ENCODE measurements around the gene GFRA1. TPM values are rescaled to one million over a fixed set of nuclear protein-coding genes. Genes with fewer than 3 reads are reported as not detected.
A peak's percentile ranks its signal among the peaks of the same experiment; 100 is the strongest.

The GFRA1 gene
- total RNA-seq, 1 experiment from 2014 or later: 24.3 TPM

GRCh38 chr10:116027355-116027754, 245.7 kb downstream of the GFRA1 start:
- DNase-seq: no peak
- Histone ChIP-seq H3K9me3 (replicated peaks) (no peaks in the 10 kb centered on the region), H3K36me3 (no peaks in the 10 kb centered on the region), H3K27ac (no peak overlapping the region), H3K4me3 (no peak overlapping the region), H3K27me3 (no peaks in the 10 kb centered on the region), H3K4me1 (no peaks in the 10 kb centered on the region)

- Histone ChIP-seq H3K4me1 (no peaks in the 10 kb centered on the region), H3K36me3 (no peaks in the 10 kb centered on the region), H3K4me3 (no peak overlapping the region), H3K27me3 (no peaks in the 10 kb centered on the region), H3K27ac (no peak overlapping the region), H3K9me3 (replicated peaks) (no peaks in the 10 kb centered on the region; the same call in 1 of the 2 replicates)
- no peak for DNase-seq
Measured at GRCh38 chr10:116026725-116027124, 246.3 kb downstream of the GFRA1 start.

GRCh38 chr10:116026315-116026714, 246.7 kb downstream of the GFRA1 start:
- Histone ChIP-seq H3K4me1 (no peaks in the 10 kb centered on the region), H3K4me3 (no peak overlapping the region), H3K27me3 (no peaks in the 10 kb centered on the region), H3K36me3 (no peaks in the 10 kb centered on the region), H3K9me3 (replicated peaks) (no peaks in the 10 kb centered on the region; the same call in 1 of the 2 replicates), H3K27ac (no peak overlapping the region)
- peak in 1 of 2 experiments; percentile 21 for DNase-seq

DNA sequence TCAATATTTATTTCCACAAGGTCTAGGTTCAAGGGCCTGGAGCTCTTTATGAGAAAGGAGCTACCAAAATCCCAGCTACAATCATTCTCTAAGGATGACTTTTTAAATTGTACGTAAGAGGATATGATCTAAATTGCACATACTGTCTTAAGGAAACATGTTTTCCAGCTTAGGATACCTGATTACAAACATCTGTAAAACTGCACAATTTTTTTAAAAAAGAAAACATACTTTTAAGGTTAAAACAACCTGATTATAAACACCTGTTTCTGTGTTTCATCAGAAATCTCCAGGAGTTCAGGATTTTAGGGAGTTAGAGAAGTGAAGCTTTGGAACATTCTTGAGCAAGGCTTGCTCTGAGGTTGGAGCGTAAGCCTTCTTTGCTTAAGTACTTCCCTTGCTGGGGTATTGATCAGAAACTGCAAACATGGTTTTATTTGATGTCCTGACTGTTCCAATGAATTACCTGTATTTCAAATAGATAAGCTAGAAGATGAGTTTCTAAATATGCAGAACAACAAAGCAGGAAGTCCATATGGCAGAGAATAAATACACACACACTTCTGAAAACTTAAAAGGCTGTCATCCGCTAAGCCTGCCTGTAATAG, 248.6 kb downstream of the GFRA1 start:
- H3K36me3 ChIP-seq: no peaks in the 10 kb centered on the region
- H3K4me1 ChIP-seq: no peaks in the 10 kb centered on the region
- peaks cover 2% of the 10 kb centered on the region; the same call in 1 of the 2 replicates for H3K9me3 ChIP-seq (replicated peaks)
- H3K27ac ChIP-seq: no peak overlapping the region
- no peak for DNase-seq
- no peak overlapping the region for H3K4me3 ChIP-seq
- no peaks in the 10 kb centered on the region for H3K27me3 ChIP-seq

DNA sequence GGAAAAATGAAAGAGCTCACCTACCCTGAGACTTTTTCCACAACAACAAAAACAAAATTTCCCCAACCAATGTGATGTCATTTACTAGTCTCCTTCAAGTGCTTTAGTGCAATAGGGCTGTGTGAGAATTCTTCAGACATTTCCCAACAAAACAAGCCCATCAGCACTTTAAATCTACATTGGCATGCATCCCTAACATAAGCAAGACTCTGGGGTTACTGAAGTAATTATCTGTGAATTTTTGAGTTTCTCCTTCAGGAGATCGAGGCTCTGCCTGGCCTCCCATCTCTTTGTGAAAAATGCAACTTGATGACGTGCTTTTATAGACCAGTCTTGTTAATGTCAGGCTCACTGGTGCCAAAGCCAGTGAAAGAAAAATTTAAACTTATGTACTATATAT, 255.6 kb downstream of the GFRA1 start:
- no peaks in the 10 kb centered on the region for H3K27me3 ChIP-seq
- H3K4me3 ChIP-seq: no peak overlapping the region
- H3K36me3 ChIP-seq: no peaks in the 10 kb centered on the region
- no peak overlapping the region for H3K27ac ChIP-seq
- H3K4me1 ChIP-seq: peaks cover 12% of the 10 kb centered on the region
- peaks cover 2% of the 10 kb centered on the region; the same call in 1 of the 2 replicates for H3K9me3 ChIP-seq (replicated peaks)
- no peak for DNase-seq

DNA sequence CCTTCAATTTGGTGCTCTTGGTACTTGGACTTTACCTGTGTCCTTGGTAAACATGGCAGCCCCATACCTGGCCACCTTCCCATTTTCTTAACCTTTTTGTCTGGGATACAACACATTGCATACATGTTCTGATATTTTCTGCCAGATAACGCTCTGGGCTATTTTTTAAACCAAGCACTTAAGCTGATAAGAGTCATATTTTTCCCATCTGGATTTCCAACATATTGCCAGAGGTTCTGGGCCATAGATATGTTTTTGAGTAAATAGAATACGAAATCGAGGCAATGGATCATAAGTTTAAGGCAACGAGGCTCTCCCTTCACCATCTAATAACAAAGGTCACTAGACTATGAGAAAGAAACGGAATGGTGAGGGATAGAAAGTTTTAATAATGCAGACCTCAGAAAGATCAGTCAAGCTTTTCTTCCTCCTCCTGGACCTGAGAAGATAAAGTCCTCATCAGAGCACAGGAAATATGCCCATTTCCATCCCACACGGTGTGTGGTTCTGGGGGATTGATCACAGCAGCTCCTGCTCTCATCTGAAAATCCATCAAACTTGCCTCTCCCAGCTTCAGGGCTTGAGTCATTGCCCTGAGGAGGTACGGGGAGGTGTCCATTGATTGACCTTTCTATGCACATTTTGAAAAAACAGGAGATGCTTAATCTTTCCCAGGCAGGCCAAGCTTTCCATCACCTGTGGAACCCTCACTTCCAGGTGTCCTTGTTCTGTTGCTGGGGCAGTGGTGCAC, 257.2 kb downstream of the GFRA1 start:
- Histone ChIP-seq H3K4me1 (peaks cover 12% of the 10 kb centered on the region), H3K27ac (no peak overlapping the region), H3K27me3 (no peaks in the 10 kb centered on the region), H3K36me3 (no peaks in the 10 kb centered on the region), H3K4me3 (no peak overlapping the region), H3K9me3 (replicated peaks) (0 out of 2 replicates have a peak, but pooled peaks cover under 1% of the 10 kb centered on the region)
- DNase-seq: no peak

- H3K27me3 ChIP-seq: no peaks in the 10 kb centered on the region
- DNase-seq: peak; percentile 13 to 48
Measured at GRCh38 chr10:116014871-116015582, 258.0 kb downstream of the GFRA1 start.

DNA sequence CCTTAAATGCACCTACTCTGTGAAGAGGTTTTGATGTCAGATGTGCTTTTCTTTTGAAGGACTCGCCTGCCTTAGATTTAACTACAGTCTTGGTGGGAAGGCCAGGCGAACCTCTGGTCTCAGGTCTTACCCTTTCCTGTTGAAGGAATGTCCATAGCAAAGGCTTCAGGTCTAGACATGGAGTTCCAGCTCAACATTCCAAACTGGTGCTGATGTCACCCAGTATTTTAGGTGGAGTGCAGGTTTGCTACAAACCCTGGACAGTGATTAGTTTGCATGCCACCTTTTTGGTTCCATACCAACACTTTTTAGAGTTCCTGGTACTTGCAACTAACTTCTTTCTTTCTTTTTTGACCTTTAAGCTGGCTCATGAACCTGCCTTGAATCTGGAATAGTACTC, 258.7 kb downstream of the GFRA1 start:
- H3K9me3 ChIP-seq (replicated peaks): no peaks in the 10 kb centered on the region
- no peaks in the 10 kb centered on the region for H3K27me3 ChIP-seq
- no peak overlapping the region for H3K4me3 ChIP-seq
- no peaks in the 10 kb centered on the region for H3K36me3 ChIP-seq
- DNase-seq: no peak
- H3K27ac ChIP-seq: no peak overlapping the region
- peaks cover 12% of the 10 kb centered on the region for H3K4me1 ChIP-seq

More at GRCh38 chr10:116014871-116015582, 258.0 kb downstream of the GFRA1 start:
- H3K9me3 ChIP-seq (replicated peaks): no peaks in the 10 kb centered on the region
- H3K4me1 ChIP-seq: peaks cover 12% of the 10 kb centered on the region
- no peaks in the 10 kb centered on the region for H3K36me3 ChIP-seq
- H3K27ac ChIP-seq: no peak overlapping the region
- H3K4me3 ChIP-seq: no peak overlapping the region

- Histone ChIP-seq H3K27me3 (no peaks in the 10 kb centered on the region), H3K4me3 (no peak overlapping the region), H3K27ac (no peak overlapping the region), H3K36me3 (no peaks in the 10 kb centered on the region), H3K9me3 (replicated peaks) (no peaks in the 10 kb centered on the region), H3K4me1 (peaks cover 12% of the 10 kb centered on the region)
- DNase-seq: no peak
Measured at GRCh38 chr10:116011929-116012328, 261.1 kb downstream of the GFRA1 start.

- Histone ChIP-seq H3K27ac (no peak overlapping the region), H3K36me3 (no peaks in the 10 kb centered on the region), H3K4me3 (no peak overlapping the region), H3K27me3 (no peaks in the 10 kb centered on the region), H3K4me1 (no peaks in the 10 kb centered on the region), H3K9me3 (replicated peaks) (no peaks in the 10 kb centered on the region)
- no peak for DNase-seq
Measured at GRCh38 chr10:116007256-116007891, 265.6 kb downstream of the GFRA1 start.

Other genes with a start within 250 kb of the GFRA1 start
- not detected in 2 replicates for gene CCDC172, start 51.2 kb upstream of the GFRA1 start, total RNA-seq (2014; rRNA removed; shearing (Covaris generic))
- gene PNLIPRP3, start 154.6 kb upstream of the GFRA1 start, total RNA-seq (2014; rRNA removed; shearing (Covaris generic)): 0.10 TPM in 1 of 2 replicates, not detected in the other